Naive thymus-derived CD4-positive, alpha-beta T cell (primary cell): ENCODE measurements around the gene STAT3. TPM values are rescaled to one million over a fixed set of nuclear protein-coding genes. Genes with fewer than 3 reads are reported as not detected.
A peak's percentile ranks its signal among the peaks of the same experiment; 100 is the strongest.

Source experiments
- ATAC-seq: fragments of 150-1000 bp; cut with Tn5 transposase; 2 replicates; pipeline ENCODE4 v1.10.0; 2021; ENCODE audit warnings: mild to moderate bottlenecking, moderate library complexity
- CTCF ChIA-PET: fragments of 350-600 bp; sonication (Branson Sonifier 250); formaldehyde crosslinking; loops from one replicate; lab custom pipeline; 2021; ENCODE audit warnings: antibody characterized with exemption; lab: Charles Lee
- POLR2A ChIA-PET: fragments of 350-600 bp; sonication (Branson Sonifier 250); formaldehyde crosslinking; loops from one replicate; lab custom pipeline; 2021; ENCODE audit warnings: antibody characterized with exemption, inconsistent platforms; lab: Charles Lee
- DNase-seq, 9 donors: peaks; one replicate each; pipeline versions ENCODE4 v3.0.0 to v3.0.0-alpha.2; 2020 to 2022; ENCODE audit warnings: mixed read lengths in 1 of 9
- H3K27ac ChIP-seq: one replicate; pipeline ENCODE4 v1.7.0; 2013; ENCODE audit warnings: mild to moderate bottlenecking, low read depth, low read length, moderate library complexity
- H3K27me3 ChIP-seq, 2 donors: one replicate each; pipeline ENCODE4 v1.7.0; 2013; ENCODE audit warnings: low read length in 2 of 2, mild to moderate bottlenecking in 2 of 2, moderate library complexity in 2 of 2; ENCODE audit not compliant: control insufficient read depth in 2 of 2, insufficient read depth in 2 of 2
- H3K36me3 ChIP-seq, 3 experiments: 1 replicate in 2 of 3; 2 replicates in 1 of 3; pipeline ENCODE4 v1.7.0; 2013; ENCODE audit warnings: low read length in 3 of 3, mild to moderate bottlenecking in 3 of 3, moderate library complexity in 1 of 3; ENCODE audit not compliant: insufficient read depth in 3 of 3, control insufficient read depth in 2 of 3
- H3K4me1 ChIP-seq, 2 donors: one replicate each; pipeline ENCODE4 v1.7.0; 2013; ENCODE audit warnings: low read length in 2 of 2, mild to moderate bottlenecking in 2 of 2, moderate library complexity in 1 of 2; ENCODE audit not compliant: control insufficient read depth in 2 of 2, insufficient read depth in 2 of 2
- H3K4me3 ChIP-seq: 2 replicates; pipeline ENCODE4 v1.7.0; 2013; ENCODE audit warnings: mild to moderate bottlenecking, low read length
- H3K9me3 ChIP-seq, 3 experiments: 1 replicate in 2 of 3; 2 replicates in 1 of 3; pipeline ENCODE4 v1.7.0; 2013; ENCODE audit warnings: low read length in 3 of 3; ENCODE audit not compliant: control insufficient read depth in 2 of 3
- H3K27ac Mint-ChIP-seq, 9 donors: one replicate each; pipeline ENCODE4 v1.8.0; 2020 to 2022; ENCODE audit warnings: mixed read lengths in 9 of 9, mild to moderate bottlenecking in 8 of 9, moderate library complexity in 5 of 9, inconsistent platforms in 2 of 9
- H3K27me3 Mint-ChIP-seq, 5 donors: one replicate each; pipeline ENCODE4 v1.8.0; 2021 to 2022; ENCODE audit warnings: mixed read lengths in 5 of 5, mild to moderate bottlenecking in 1 of 5
- H3K36me3 Mint-ChIP-seq, 5 donors: one replicate each; pipeline ENCODE4 v1.8.0; 2020 to 2022; ENCODE audit warnings: mixed read lengths in 5 of 5, mild to moderate bottlenecking in 3 of 5, inconsistent platforms in 1 of 5
- H3K4me1 Mint-ChIP-seq, 7 donors: one replicate each; pipeline ENCODE4 v1.8.0; 2020 to 2022; ENCODE audit warnings: mixed read lengths in 7 of 7, mild to moderate bottlenecking in 3 of 7, inconsistent platforms in 1 of 7
- H3K4me3 Mint-ChIP-seq, 10 donors: one replicate each; pipeline ENCODE4 v1.8.0; 2020 to 2022; ENCODE audit warnings: mild to moderate bottlenecking in 10 of 10, mixed read lengths in 10 of 10, moderate library complexity in 6 of 10, inconsistent platforms in 2 of 10
- H3K9me3 Mint-ChIP-seq, 11 donors: one replicate each; pipeline ENCODE4 v1.8.0; 2020 to 2022; ENCODE audit warnings: mixed read lengths in 11 of 11, mild to moderate bottlenecking in 4 of 11, inconsistent platforms in 1 of 11, moderate library complexity in 1 of 11
- intact Hi-C, 2 donors: fragments of 100-400 bp; cut with micrococcal nuclease; formaldehyde crosslinking; loops; one replicate each; pipeline ENCODE4 v1.15.1; 2023
- polyA plus RNA-seq, 2 donors: library from polyadenylated mRNA; unstranded; fragments of 300-500 nt; fragmentation: Illumina TruSeq; gene quantifications; one replicate each; pipeline ENCODE4 v1.2.3, GENCODE V29; 2021
- total RNA-seq, 6 experiments: library from RNA in 5 of 6; stranded (reverse) in 5 of 6; gene quantifications; 1 replicate in 5 of 6; 2 replicates in 1 of 6; pipeline ENCODE4 v1.2.3 and lab custom pipeline; 2021 to 2026

STAT3 gene
- total and polyA plus RNA-seq, 7 experiments from 2014 or later, result 133 to 275 (median 189) TPM

DNA sequence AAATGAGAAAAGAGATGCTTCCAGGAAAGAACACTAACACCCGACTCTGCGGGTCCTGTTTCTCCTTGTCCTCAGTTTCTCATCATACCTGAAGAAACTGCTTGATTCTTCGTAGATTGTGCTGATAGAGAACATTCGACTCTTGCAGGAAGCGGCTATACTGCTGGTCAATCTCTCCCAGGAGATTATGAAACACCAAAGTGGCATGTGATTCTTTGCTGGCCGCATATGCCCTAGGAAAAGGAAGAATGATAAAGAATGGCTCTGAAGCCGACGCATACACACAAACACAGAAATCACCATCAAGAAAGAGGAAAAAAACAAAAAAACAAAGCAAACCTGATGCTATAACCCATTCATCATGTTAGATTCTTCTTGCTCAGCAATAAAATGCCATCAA, 41.8 kb downstream of the STAT3 start:
- peaks cover 9 to 39% (median 23%) of the 10 kb centered on the region in 5 donors for H3K36me3 Mint-ChIP-seq
- no peaks in the 10 kb centered on the region for H3K9me3 Mint-ChIP-seq
- peaks cover 0 to 60% (median 0%) of the 10 kb centered on the region in 3 experiments for H3K36me3 ChIP-seq
- POLR2A ChIA-PET, result interaction anchor here (0.7 to 1.1 kb wide), 2 partner anchors 42 to 260 kb away, joined by 3 read pairs; partner anchors contain the start of gene STAT3
- H3K4me1 ChIP-seq, result peaks cover 0 to 11% of the 10 kb centered on the region in 2 donors
- H3K27ac ChIP-seq, result no peak overlapping the region
- H3K27ac Mint-ChIP-seq, result peak overlapping the region in 3 of 9 donors; percentile 2 to 62 (median 42)
- intact Hi-C loops, result no loop called here
- no peaks in the 10 kb centered on the region for H3K9me3 ChIP-seq
- H3K4me3 ChIP-seq, result no peak overlapping the region
- DNase-seq, result no peak
- H3K27me3 Mint-ChIP-seq, result no peaks in the 10 kb centered on the region
- no peak overlapping the region for H3K4me3 Mint-ChIP-seq
- CTCF ChIA-PET, result no interaction called here
- H3K4me1 Mint-ChIP-seq, result peaks cover 24 to 67% (median 38%) of the 10 kb centered on the region in 7 donors
- ATAC-seq, result no peak
- H3K27me3 ChIP-seq, result no peaks in the 10 kb centered on the region

- ChIA-PET CTCF (no interaction called here), POLR2A (interaction anchor here (0.5 to 1.1 kb wide), 3 partner anchors 43 to 261 kb away, joined by 3 to 5 read pairs (median 3); partner anchors contain the start of gene STAT3)
- H3K27ac Mint-ChIP-seq, result peak overlapping the region in 4 of 9 donors; percentile 45 to 83 (median 74)
- Histone ChIP-seq H3K9me3 (no peaks in the 10 kb centered on the region), H3K4me3 (no peak overlapping the region), H3K4me1 (peaks cover 9 to 11% of the 10 kb centered on the region in 2 donors), H3K27me3 (no peaks in the 10 kb centered on the region), H3K27ac (no peak overlapping the region), H3K36me3 (peaks cover 0 to 69% (median 0%) of the 10 kb centered on the region in 3 experiments)
- peaks cover 30 to 73% (median 43%) of the 10 kb centered on the region in 7 donors for H3K4me1 Mint-ChIP-seq
- no peaks in the 10 kb centered on the region for H3K9me3 Mint-ChIP-seq
- no peaks in the 10 kb centered on the region for H3K27me3 Mint-ChIP-seq
- ATAC-seq (no peak), DNase-seq (no peak)
- no peak overlapping the region for H3K4me3 Mint-ChIP-seq
- intact Hi-C loops, result no loop called here
- peaks cover 13 to 47% (median 26%) of the 10 kb centered on the region in 5 donors for H3K36me3 Mint-ChIP-seq
Measured at GRCh38 chr17:42345396-42346073, 42.7 kb downstream of the STAT3 start.

- peaks cover 11 to 22% of the 10 kb centered on the region in 2 donors for H3K4me1 ChIP-seq
- Mint-ChIP-seq H3K4me3 (peak overlapping the region in 1 of 10 donors; percentile 77), H3K4me1 (peaks cover 23 to 66% (median 32%) of the 10 kb centered on the region in 7 donors), H3K27ac (peak overlapping the region; percentile 24 to 95 (median 67)), H3K9me3 (no peaks in the 10 kb centered on the region), H3K27me3 (no peaks in the 10 kb centered on the region), H3K36me3 (peaks cover 13 to 49% (median 24%) of the 10 kb centered on the region in 5 donors)
- H3K27ac ChIP-seq, result peak overlapping the region; percentile 5
- H3K9me3 ChIP-seq, result no peaks in the 10 kb centered on the region
- ChIA-PET POLR2A (interaction anchor here (1.1 kb wide), 1 partner anchor 46 kb away, joined by 3 read pairs; the partner anchor contains the start of gene STAT3), CTCF (interaction anchor here (0.8 kb wide), 1 partner anchor 26 kb away, joined by 3 read pairs; no protein-coding TSS in a partner anchor)
- DNase-seq (peak in 1 of 9 donors; percentile 54), ATAC-seq (peak; percentile 48)
- intact Hi-C loops, result no loop called here
- H3K36me3 ChIP-seq, result peaks cover 0 to 78% (median 5%) of the 10 kb centered on the region in 3 experiments
- H3K4me3 ChIP-seq, result no peak overlapping the region
- no peaks in the 10 kb centered on the region for H3K27me3 ChIP-seq
Measured at GRCh38 chr17:42342242-42343008, 45.8 kb downstream of the STAT3 start.

DNA sequence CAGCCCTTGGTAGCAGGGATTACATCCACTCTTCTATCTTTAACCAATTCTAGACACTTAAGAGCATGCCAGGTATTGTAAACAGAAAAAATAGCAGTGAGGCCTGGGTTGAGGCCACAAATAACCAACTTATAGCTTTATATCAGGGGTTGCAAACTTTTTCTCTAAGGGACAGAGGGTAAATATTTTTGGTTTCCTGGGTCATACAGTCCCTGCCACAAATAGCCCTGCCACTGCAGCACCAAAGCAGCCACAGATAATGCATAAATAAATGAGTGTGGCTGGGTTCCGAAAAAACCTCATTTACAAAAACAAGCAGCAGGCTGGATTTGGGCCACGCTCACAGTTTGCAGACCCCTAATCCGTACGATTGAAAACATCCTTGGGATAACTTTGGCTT, 46.7 kb downstream of the STAT3 start:
- Histone ChIP-seq H3K27me3 (no peaks in the 10 kb centered on the region), H3K4me1 (peaks cover 16 to 29% of the 10 kb centered on the region in 2 donors), H3K4me3 (no peak overlapping the region), H3K27ac (peak overlapping the region; percentile 49), H3K9me3 (no peaks in the 10 kb centered on the region), H3K36me3 (peaks cover 0 to 80% (median 5%) of the 10 kb centered on the region in 3 experiments)
- POLR2A ChIA-PET, result interaction anchor here (0.5 to 1.1 kb wide), 2 partner anchors 18 to 30 kb away, joined by 3 read pairs; no protein-coding TSS in a partner anchor
- intact Hi-C loops, result loop anchor here in 1 of 2 donors (1.0 kb wide), 1 partner anchor 48 kb away; no protein-coding TSS in a partner anchor
- Mint-ChIP-seq H3K9me3 (no peaks in the 10 kb centered on the region), H3K36me3 (peaks cover 12 to 48% (median 24%) of the 10 kb centered on the region in 5 donors), H3K4me1 (peaks cover 21 to 66% (median 34%) of the 10 kb centered on the region in 7 donors), H3K4me3 (peak overlapping the region in 2 of 10 donors; percentile 1 to 77), H3K27ac (peak overlapping the region; percentile 37 to 95 (median 81)), H3K27me3 (no peaks in the 10 kb centered on the region)
- CTCF ChIA-PET, result interaction anchor here (0.6 to 1.2 kb wide), 4 partner anchors 65 to 119 kb away, joined by 3 to 6 read pairs (median 3); no protein-coding TSS in a partner anchor
- DNase-seq, result no peak
- no peak for ATAC-seq

DNA sequence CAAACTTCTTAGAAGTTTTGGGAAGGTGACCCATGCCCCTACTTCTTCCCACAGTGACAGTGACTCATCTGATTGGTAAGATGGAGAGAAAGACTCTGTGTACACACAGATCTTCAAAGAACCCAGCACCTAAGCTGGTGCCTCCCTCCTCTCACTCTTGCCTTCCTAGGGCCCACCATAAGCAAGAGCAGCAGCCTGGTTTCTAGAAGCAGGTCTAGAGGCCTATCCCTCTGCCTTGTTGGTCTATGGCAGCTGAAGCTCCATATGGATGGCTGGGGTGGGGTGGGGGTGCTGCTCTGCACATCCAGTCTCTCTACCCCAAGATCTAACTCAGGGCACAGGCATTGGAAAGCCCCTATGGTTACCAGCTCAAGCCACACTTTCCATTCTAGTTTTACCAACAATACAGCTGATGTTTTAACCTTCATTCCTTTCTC, 47.5 kb downstream of the STAT3 start:
- no peaks in the 10 kb centered on the region for H3K27me3 Mint-ChIP-seq

DNA sequence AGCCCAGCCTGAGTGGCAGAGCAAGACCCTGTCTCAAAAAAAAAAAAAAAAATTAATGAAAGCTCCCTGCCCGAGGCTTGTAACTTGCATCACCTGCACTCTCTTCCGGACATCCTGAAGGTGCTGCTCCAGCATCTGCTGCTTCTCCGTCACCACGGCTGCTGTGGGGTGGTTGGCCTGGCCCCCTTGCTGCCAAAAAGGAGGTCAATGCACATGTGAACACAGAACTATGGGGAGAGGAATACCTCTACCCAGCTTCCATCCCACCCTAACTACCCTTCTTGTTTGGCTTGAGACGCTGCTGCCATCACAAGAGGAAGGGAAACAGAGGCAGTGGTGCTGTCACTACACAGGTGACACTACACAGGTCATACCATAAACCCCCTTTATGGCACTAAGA, 49.0 kb downstream of the STAT3 start:
- no peak for DNase-seq
- H3K36me3 Mint-ChIP-seq, result peaks cover 7 to 49% (median 22%) of the 10 kb centered on the region in 5 donors
- POLR2A ChIA-PET, result no interaction called here
- intact Hi-C loops, result loop anchor here in 1 of 2 donors (5.0 kb wide), 3 partner anchors 63 to 1023 kb away; no protein-coding TSS in a partner anchor
- Histone ChIP-seq H3K4me3 (no peak overlapping the region), H3K9me3 (no peaks in the 10 kb centered on the region), H3K4me1 (peaks cover 16 to 29% of the 10 kb centered on the region in 2 donors), H3K36me3 (peaks cover 5 to 79% (median 6%) of the 10 kb centered on the region in 3 experiments), H3K27me3 (no peaks in the 10 kb centered on the region), H3K27ac (peak overlapping the region; percentile 64)
- H3K27me3 Mint-ChIP-seq, result no peaks in the 10 kb centered on the region
- H3K4me3 Mint-ChIP-seq, result peak overlapping the region in 8 of 10 donors; percentile 14 to 82 (median 38)
- CTCF ChIA-PET, result no interaction called here
- H3K27ac Mint-ChIP-seq, result peak overlapping the region; percentile 79 to 96 (median 90)
- H3K4me1 Mint-ChIP-seq, result peaks cover 18 to 77% (median 39%) of the 10 kb centered on the region in 7 donors
- no peak for ATAC-seq
- no peaks in the 10 kb centered on the region for H3K9me3 Mint-ChIP-seq

More for the DNA sequence above, 47.5 kb downstream of the STAT3 start:
- POLR2A ChIA-PET, result interaction anchor here (0.6 to 1.1 kb wide), 2 partner anchors 18 to 432 kb away, joined by 3 read pairs; no protein-coding TSS in a partner anchor
- Mint-ChIP-seq H3K36me3 (peaks cover 4 to 46% (median 27%) of the 10 kb centered on the region in 5 donors), H3K27ac (peak overlapping the region; percentile 37 to 95 (median 81)), H3K4me1 (peaks cover 18 to 66% (median 38%) of the 10 kb centered on the region in 7 donors), H3K4me3 (peak overlapping the region in 2 of 10 donors; percentile 2 to 77), H3K9me3 (no peaks in the 10 kb centered on the region)
- ATAC-seq (peak; percentile 30), DNase-seq (peak in 2 of 9 donors; percentile 30 to 63)
- Histone ChIP-seq H3K4me3 (no peak overlapping the region), H3K4me1 (peaks cover 16 to 29% of the 10 kb centered on the region in 2 donors), H3K9me3 (no peaks in the 10 kb centered on the region), H3K27ac (peak overlapping the region; percentile 49), H3K36me3 (peaks cover 4 to 79% (median 5%) of the 10 kb centered on the region in 3 experiments), H3K27me3 (no peaks in the 10 kb centered on the region)
- intact Hi-C loops, result loop anchor here in 1 of 2 donors (1.0 kb wide), 1 partner anchor 49 kb away; no protein-coding TSS in a partner anchor
- CTCF ChIA-PET, result interaction anchor here (1.2 kb wide), 1 partner anchor 118 kb away, joined by 6 read pairs; no protein-coding TSS in a partner anchor
